GM23338 (cell line): ENCODE results near the gene DDX39B. TPM values are rescaled to one million over a fixed set of nuclear protein-coding genes. Genes with fewer than 3 reads are reported as not detected.

ENCODE experiments used
- ATAC-seq: fragments of 200-7000 bp; cut with Tn5 transposase; 3 replicates; pipeline ENCODE4 v1.9.1; 2020
- DNase-seq: peaks from one replicate; pipeline ENCODE4 v3.0.0-alpha.2; 2015; ENCODE audit warnings: low spot score
- H2AFZ ChIP-seq: fragments of 200-600 bp; sonication (generic); 2 replicates; pipeline ENCODE4 v1.8.0; 2016; ENCODE audit warnings: antibody characterized with exemption, mild to moderate bottlenecking, moderate library complexity
- H3F3A ChIP-seq: fragments of 200-600 bp; sonication (generic); replicated peaks from 2 replicates; pipeline ENCODE4 v1.8.0; 2017; ENCODE audit warnings: antibody characterized with exemption, mixed run types, low read depth
- H3K27ac ChIP-seq: fragments of 200-600 bp; sonication (generic); 2 replicates; pipeline ENCODE4 v1.6.1; 2016; ENCODE audit warnings: low read depth
- H3K27me3 ChIP-seq: fragments of 200-600 bp; sonication (generic); 2 replicates; pipeline ENCODE4 v1.8.0; 2016; ENCODE audit warnings: mild to moderate bottlenecking, mixed run types, moderate library complexity; ENCODE audit not compliant: insufficient read depth
- H3K36me3 ChIP-seq: fragments of 200-600 bp; sonication (generic); 2 replicates; pipeline ENCODE4 v1.8.0; 2016; ENCODE audit warnings: mild to moderate bottlenecking; ENCODE audit not compliant: insufficient read depth
- H3K4me1 ChIP-seq: fragments of 200-600 bp; sonication (generic); 2 replicates; pipeline ENCODE4 v1.8.0; 2016; ENCODE audit warnings: mild to moderate bottlenecking, moderate library complexity; ENCODE audit not compliant: insufficient read depth
- H3K4me2 ChIP-seq: fragments of 200-600 bp; sonication (generic); 2 replicates; pipeline ENCODE4 v1.7.1; 2017; ENCODE audit warnings: mixed run types
- H3K4me3 ChIP-seq: fragments of 200-600 bp; sonication (generic); 2 replicates; pipeline ENCODE4 v1.6.1; 2016; ENCODE audit warnings: mixed run types
- H3K79me2 ChIP-seq: fragments of 200-600 bp; sonication (generic); replicated peaks from 2 replicates; pipeline ENCODE4 v1.8.0; 2017; ENCODE audit warnings: mild to moderate bottlenecking; ENCODE audit not compliant: insufficient read depth
- H3K9me2 ChIP-seq: fragments of 200-600 bp; sonication (generic); 2 replicates; pipeline ENCODE4 v1.8.0; 2017; ENCODE audit not compliant: insufficient read depth
- H4K20me1 ChIP-seq: fragments of 200-600 bp; sonication (generic); replicated peaks from 2 replicates; pipeline ENCODE4 v1.8.0; 2017; ENCODE audit warnings: mild to moderate bottlenecking; ENCODE audit not compliant: insufficient read depth
- H3K27ac Mint-ChIP-seq: 2 replicates; pipeline ENCODE4 v1.8.0; 2020; ENCODE audit warnings: inconsistent platforms, mild to moderate bottlenecking, moderate library complexity, mixed read lengths
- H3K27me3 Mint-ChIP-seq: 3 replicates; pipeline ENCODE4 v1.8.0; 2022; ENCODE audit warnings: low read depth, mild to moderate bottlenecking, moderate library complexity, mixed read lengths, inconsistent platforms; ENCODE audit not compliant: insufficient read depth, poor library complexity
- H3K36me3 Mint-ChIP-seq: 3 replicates; pipeline ENCODE4 v1.8.0; 2021; ENCODE audit warnings: low read depth, mild to moderate bottlenecking, inconsistent platforms, moderate library complexity, mixed read lengths
- H3K4me1 Mint-ChIP-seq: 3 replicates; pipeline ENCODE4 v1.8.0; 2020; ENCODE audit warnings: mild to moderate bottlenecking, inconsistent platforms, mixed read lengths
- H3K4me3 Mint-ChIP-seq: 3 replicates; pipeline ENCODE4 v1.8.0; 2021; ENCODE audit warnings: moderate library complexity, mild to moderate bottlenecking, inconsistent platforms, mixed read lengths
- H3K9me3 Mint-ChIP-seq: 3 replicates; pipeline ENCODE4 v1.8.0; 2020; ENCODE audit warnings: moderate library complexity, mild to moderate bottlenecking, inconsistent platforms, mixed read lengths
- CREB1 ChIP-seq: fragments of 250-450 bp; sonication (Bioruptor Pico); IDR thresholded peaks from 2 replicates; pipeline ENCODE4 v1.5.0; 2020; ENCODE audit warnings: low read depth, mild to moderate bottlenecking, moderate library complexity
- CTCF ChIP-seq, 2 experiments: fragments of 200-600 bp in 1 of 2; sonication (generic) in 1 of 2; conservative IDR thresholded peaks; 2 replicates each; pipeline versions ENCODE4 v1.5.1 to v1.6.1; 2016 to 2017; ENCODE audit warnings: antibody characterized with exemption in 2 of 2, low read depth in 2 of 2, mild to moderate bottlenecking in 2 of 2, moderate library complexity in 1 of 2
- ETS1 ChIP-seq: IDR thresholded peaks from 2 replicates; pipeline ENCODE4 v1.6.1; 2016; ENCODE audit warnings: antibody characterized with exemption
- EZH2 ChIP-seq: fragments of 200-600 bp; sonication (generic); IDR thresholded peaks from one replicate; pipeline ENCODE4 v1.8.0; 2017; ENCODE audit warnings: antibody characterized with exemption, mild to moderate bottlenecking, low read depth; ENCODE audit not compliant: unreplicated experiment
- EZH2phosphoT487 ChIP-seq: fragments of 200-600 bp; sonication (generic); IDR thresholded peaks from one replicate; pipeline ENCODE4 v1.8.1; 2018; ENCODE audit warnings: antibody characterized with exemption; ENCODE audit not compliant: unreplicated experiment
- JUNB ChIP-seq: IDR thresholded peaks from one replicate; pipeline ENCODE4 v1.6.1; 2016; ENCODE audit warnings: antibody characterized with exemption; ENCODE audit not compliant: unreplicated experiment
- NANOG ChIP-seq: IDR thresholded peaks from 2 replicates; pipeline ENCODE4 v1.6.1; 2016; ENCODE audit warnings: antibody characterized with exemption, borderline replicate concordance
- POLR2AphosphoS5 ChIP-seq: IDR thresholded peaks from 2 replicates; pipeline ENCODE4 v1.6.1; 2016; ENCODE audit warnings: antibody characterized with exemption, low read depth
- REST ChIP-seq: IDR thresholded peaks from one replicate; pipeline ENCODE4 v1.6.1; 2018; ENCODE audit warnings: antibody characterized with exemption; ENCODE audit not compliant: unreplicated experiment
- STAT1 ChIP-seq: IDR thresholded peaks from one replicate; pipeline ENCODE4 v1.6.1; 2016; ENCODE audit warnings: antibody characterized with exemption; ENCODE audit not compliant: unreplicated experiment
- ZNF114 ChIP-seq: fragments of 250-450 bp; sonication (Bioruptor Pico); IDR thresholded peaks from 2 replicates; pipeline ENCODE4 v1.5.0; 2020; ENCODE audit warnings: mild to moderate bottlenecking, moderate library complexity
- ZNF331 ChIP-seq: fragments of 250-450 bp; sonication (Bioruptor Pico); IDR thresholded peaks from 2 replicates; pipeline ENCODE4 v1.5.0; 2020; ENCODE audit warnings: low read depth, mild to moderate bottlenecking, moderate library complexity
- ZNF462 ChIP-seq: fragments of 250-450 bp; sonication (Bioruptor Pico); IDR thresholded peaks from 2 replicates; pipeline ENCODE4 v1.5.0; 2020; ENCODE audit warnings: mild to moderate bottlenecking, moderate library complexity
- polyA plus RNA-seq: library from polyadenylated mRNA; unstranded; fragments of >200 nt; fragmentation: Nextera tagmentation; extraction: Ambion mirVana; gene quantifications from 2 replicates; pipeline ENCODE4 v1.2.1, GENCODE V29; 2016
- total RNA-seq: library from RNA; depleted of rRNA; stranded (reverse); fragments of >200 nt; shearing (Covaris generic); gene quantifications from 2 replicates; pipeline ENCODE4 v1.2.3, GENCODE V29; 2014

DDX39B gene
- total and polyA plus RNA-seq, 2 experiments from 2014 or later: 341 to 849 TPM

- no peaks in the 10 kb centered on the region for H3K27me3 ChIP-seq
- H3K4me1 ChIP-seq: peaks cover 2% of the 10 kb centered on the region
- DNase-seq (no peak), ATAC-seq (no peak)
- no peaks in the 10 kb centered on the region for H3K9me2 ChIP-seq
- H3K27ac Mint-ChIP-seq: no peak overlapping the region
- peaks cover 54% of the 10 kb centered on the region for H3K4me1 Mint-ChIP-seq
- no peak overlapping the region for H2AFZ ChIP-seq
- H4K20me1 ChIP-seq: peaks cover 69% of the 10 kb centered on the region
- H3F3A ChIP-seq: peaks cover 71% of the 10 kb centered on the region
- TF ChIP-seq CREB1 (no peak), JUNB (no peak), EZH2 (no peak), POLR2AphosphoS5 (no peak), ETS1 (no peak), CTCF (conservative IDR thresholded peaks at IDR 0.05; ENCODE audit: low read depth in 2 of 2) (no peak), EZH2phosphoT487 (no peak), REST (no peak), ZNF331 (CRISPR knock-in tag) (no peak), STAT1 (no peak), ZNF462 (CRISPR knock-in tag) (no peak), ZNF114 (CRISPR knock-in tag) (no peak), NANOG (no peak)
- no peak overlapping the region for H3K4me3 ChIP-seq
- no peak overlapping the region for H3K4me3 Mint-ChIP-seq
- H3K36me3 Mint-ChIP-seq: peaks cover 96% of the 10 kb centered on the region
- H3K9me3 Mint-ChIP-seq: no peaks in the 10 kb centered on the region
- peaks cover 65% of the 10 kb centered on the region for H3K79me2 ChIP-seq
- H3K27ac ChIP-seq: peak overlapping the region; percentile 66; the same call in 1 of the 2 replicates
- peaks cover 18% of the 10 kb centered on the region for H3K27me3 Mint-ChIP-seq
- peaks cover 87% of the 10 kb centered on the region for H3K36me3 ChIP-seq
- H3K4me2 ChIP-seq: no peak overlapping the region
Observed at GRCh38 chr6:31533455-31533841, 8.4 kb downstream of the DDX39B start.
